ENCODE results near the gene MARCHF10.

MARCHF10 gene

DNA sequence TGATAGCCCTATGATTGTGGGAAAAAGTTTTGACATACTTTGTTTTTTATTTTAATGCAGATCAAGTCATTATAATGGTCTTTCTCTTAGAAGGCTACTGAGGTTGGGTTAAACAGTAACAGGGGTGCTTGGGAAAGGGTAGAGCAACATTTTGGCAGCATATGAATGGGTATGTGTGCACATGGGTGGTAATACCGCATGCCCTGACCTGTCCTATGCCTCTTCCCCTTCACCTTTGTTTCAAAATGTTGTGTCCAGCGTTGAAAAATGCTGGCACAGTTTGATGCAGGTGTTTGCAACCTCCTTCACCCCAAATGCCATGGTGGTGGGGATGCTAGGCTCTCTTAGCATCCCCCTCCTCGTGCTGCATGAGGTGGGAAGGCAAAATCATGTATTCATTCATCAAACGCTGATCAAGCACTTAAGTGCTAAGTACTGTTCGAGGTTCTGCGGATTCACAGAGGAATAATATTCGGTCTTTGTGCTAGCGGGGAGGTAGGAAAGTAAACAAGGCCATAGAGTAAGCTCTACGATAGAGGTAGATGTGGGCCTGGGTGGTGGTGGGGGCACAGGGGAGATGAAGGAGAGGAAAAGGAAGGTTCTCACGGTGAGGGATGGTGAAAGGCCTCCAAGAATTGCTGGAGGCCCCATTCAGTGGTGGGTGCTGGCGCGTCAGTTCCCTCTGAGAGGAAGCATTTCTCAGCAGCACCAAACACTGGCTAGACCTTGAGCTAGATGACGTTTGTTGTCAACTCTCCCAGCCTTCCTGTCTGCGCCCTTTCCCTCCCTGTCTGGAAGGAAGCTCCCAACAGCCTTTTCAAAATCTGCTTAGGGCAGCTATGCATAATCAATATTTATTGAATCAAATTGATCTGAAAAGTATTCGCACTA, 13.3 kb upstream of the MARCHF10 start:
- no peak for FAIRE-seq

DNA sequence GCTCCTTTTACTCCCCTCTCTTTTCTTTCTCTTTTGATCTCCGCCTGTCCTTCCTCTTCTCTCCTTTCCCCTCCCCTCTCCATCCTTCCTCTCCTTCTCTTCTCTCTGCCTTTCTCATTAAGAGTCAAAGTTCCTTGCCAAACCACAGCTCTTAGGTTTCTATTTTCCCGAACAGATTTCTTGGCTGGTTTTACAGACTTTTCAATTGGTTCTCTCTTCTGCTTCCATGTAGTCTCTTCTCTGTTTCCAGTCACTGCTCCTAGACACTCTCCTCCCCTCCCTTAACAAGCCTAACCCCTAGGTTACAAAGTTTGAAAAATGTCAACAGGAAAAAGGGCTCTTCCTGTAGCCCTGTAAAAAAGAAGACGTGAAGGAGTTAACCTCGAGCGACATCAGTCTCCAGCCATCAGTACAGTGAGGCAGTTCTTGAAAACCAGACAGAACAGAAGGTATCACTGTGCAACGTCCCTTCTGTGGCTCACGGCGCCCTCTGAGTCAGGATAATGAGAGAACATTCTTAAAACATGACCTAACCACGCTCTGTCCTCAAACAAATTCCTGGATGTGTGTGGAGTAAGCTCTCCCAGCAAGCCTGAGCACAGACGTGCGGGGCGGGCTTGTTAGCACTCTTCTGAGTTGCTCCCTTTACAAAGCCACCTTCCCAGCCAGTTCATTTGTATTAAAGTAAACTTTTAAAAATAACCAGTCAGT, 11.6 kb upstream of the MARCHF10 start:
- no peak for FAIRE-seq

DNA sequence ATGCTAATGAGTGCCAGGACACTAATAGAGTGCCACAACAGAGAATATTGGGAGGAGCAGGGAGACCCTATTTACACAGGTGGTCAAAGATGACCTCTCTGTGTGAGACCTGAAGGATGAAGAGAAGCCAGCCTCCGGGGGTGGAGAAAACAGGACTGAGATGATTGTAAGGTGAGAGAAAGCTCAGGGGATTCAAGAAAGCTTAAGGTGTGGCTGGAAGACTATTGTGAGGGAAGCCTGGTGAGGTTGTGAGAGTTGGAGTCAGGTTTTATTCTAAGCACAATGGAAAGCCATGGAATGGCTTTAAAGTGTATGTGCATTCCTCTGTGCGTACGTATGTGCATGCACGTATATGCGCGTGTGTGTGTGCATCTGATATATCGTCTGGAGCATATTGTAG, 10.4 kb upstream of the MARCHF10 start:
- FAIRE-seq: no peak

DNA sequence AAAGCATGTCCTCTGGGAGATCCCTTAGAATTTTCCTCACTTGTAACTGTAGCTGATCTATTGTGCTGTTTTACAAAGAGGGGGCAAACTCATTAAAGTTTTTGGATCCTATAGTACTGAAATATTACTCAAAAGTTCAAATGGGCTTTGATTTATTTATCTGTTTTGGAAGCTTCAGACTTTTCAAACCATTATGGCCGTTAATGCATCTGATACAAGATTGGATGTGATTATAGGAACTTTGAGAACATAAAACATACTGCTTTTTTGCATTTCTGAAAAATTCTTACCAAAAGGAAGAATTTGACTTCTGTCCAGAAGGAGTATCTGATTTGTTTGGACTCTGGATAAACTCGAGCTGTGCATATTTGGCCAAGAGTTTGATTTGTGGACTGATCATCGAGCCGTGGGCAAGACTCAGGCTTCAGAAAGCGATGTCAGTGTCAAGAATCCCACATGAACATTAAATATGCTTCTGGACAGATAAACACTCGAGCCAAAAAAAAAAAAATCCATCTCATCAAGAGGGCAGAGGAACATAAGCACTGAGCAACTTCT, 8.2 kb upstream of the MARCHF10 start:
- FAIRE-seq: no peak

DNA sequence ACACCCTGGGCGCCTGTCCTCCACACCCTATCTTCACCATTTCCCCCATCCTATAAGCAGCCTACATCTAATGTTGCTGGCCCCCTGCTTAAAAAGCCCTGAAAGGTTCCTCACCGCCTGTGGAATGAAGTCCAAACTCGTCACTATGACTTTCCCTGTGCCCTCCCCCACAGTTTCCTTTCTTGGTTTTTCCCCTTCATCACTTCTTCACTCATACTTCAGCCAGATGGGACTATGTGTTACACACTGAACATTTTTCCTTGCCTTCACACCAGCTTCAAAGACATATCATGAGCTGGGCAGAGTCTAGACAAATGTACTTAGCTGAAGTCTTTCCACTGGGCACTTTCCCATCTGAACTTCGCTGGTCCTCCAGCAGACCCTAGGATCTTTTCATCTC, 1.5 kb upstream of the MARCHF10 start:
- no peak for FAIRE-seq

DNA sequence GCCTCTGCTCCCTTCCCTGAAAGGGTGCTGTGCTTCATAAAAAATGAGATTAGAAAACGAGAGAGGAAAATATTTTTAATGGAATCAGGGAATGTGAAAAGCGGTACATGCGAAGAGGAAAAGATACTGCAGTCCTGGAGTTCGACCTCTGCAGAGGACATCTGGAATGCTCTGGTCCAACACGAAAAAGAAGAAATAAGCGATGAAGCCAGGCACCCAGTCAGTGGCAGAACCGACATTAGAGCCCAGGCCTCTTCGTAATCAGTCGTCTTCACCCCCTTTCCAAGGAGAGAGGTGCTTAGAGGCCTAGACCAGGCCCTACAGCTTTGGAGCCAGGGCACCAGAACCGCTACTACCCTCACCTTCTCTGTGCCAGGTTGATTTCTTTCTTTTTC, 459 bp upstream of the MARCHF10 start:
- no peak for FAIRE-seq

DNA sequence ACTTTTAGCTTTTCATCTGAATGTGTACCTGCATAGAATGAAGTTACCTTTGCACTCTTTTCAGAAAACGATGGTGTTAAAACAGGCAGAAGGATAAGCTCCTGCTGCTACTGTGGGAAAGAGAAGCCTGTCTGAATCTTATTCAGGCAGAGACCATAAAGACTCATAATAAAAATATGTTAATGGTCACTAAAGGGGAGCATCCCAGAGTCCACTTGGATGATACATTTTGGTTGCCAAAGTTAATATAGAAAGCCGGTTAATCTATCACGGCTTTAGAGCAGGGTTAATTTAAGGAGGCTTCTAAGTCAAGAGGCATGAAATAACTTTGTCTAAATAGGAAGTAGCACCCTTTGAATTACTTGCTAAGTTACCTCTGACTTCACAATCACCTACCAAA, 2.9 kb downstream of the MARCHF10 start:
- no peak for FAIRE-seq

DNA sequence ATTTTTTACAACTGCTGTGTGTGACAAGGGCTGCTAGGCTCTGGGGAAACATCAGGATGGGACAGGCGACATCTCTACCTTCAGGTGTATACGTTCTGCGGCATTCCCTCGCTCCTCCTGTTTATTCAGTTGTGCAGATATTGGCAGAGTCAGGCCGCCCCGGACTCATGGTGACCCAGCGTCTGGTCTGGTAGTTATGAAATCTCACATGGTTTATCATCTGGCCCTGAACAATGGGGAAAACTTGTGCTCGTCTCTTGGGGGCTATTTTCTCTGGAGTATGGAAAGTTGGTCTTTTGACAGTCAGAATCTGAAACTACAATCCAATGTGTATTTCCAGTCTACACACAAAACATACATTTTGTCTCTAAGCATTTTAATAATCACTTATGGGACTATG, 3.3 kb downstream of the MARCHF10 start:
- no peak for FAIRE-seq

DNA sequence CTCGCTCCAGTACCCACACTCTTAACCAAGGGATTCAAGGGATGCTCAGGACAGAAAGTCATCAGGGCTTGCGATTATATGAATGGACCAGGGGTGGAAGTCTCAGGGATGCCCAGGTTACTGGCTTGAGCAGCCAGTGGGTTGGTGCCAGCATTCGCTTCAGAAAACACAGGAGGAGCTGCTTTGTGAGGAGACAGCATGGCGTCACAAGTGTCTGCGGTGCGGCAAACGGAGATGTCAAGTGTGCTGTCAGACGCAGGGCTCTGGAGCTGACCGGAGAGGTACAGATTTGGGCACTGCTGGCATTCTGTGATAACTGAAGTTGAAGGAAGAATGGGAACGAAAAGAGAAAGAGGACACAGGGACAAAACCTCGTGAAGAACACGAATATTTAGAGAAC, 4.1 kb downstream of the MARCHF10 start:
- no peak for FAIRE-seq

DNA sequence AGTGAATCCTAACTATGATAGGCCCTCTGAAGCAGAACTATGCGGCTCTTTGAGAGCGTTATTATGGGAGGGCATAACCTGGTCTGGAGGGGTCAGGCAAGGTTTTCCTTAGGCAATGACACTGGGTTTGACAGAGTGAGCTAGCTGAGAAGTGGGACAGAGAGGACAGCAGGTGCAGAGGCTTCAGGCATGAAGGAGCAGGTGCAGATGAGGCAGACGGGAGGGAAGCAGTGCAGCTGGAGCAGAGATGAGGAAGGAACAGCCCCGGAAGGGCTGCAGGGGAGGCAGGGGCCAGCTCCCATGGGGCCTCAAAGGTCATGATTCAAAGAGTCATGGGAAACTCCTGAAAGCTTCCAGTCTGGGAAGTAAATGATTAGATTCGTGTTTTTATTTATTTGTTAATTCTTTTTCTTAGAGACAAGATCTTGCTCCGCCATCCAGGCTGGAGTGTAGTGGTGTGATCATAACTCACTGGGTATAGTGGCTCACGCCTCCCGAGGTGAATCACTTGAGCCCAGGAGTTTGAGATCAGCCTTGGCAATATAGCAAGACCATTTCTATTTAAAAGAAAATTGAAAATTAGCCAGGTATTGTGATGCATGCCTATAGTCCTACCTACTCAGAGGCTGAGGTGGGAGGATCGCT, 5.4 kb downstream of the MARCHF10 start:
- no peak for FAIRE-seq

DNA sequence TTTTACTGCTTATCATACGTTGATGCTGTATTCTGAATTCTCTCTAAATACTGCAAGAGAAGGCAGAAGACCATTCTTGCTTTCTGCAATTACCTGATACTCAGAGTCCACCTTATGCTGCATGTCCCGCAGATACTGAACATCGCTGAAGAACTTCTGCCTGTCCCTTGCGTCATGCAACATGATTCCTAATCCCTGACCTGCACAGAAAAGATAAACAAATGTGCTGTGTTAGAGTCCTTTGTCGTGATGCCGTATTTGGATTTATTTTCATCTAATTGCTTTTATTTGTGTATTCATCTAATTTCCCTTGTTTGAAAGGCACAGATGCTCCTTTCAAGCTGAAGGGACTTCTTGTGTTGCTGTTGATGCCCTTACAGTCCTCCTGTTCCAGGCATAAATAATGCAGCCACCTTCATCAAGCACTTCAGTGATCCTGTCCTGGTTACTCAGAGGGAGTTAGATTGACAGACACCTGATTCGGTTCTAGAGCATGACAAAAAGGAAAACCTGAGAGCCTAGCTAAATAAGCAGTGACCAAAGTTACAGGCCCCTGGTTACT, 6.5 kb downstream of the MARCHF10 start:
- FAIRE-seq: no peak

DNA sequence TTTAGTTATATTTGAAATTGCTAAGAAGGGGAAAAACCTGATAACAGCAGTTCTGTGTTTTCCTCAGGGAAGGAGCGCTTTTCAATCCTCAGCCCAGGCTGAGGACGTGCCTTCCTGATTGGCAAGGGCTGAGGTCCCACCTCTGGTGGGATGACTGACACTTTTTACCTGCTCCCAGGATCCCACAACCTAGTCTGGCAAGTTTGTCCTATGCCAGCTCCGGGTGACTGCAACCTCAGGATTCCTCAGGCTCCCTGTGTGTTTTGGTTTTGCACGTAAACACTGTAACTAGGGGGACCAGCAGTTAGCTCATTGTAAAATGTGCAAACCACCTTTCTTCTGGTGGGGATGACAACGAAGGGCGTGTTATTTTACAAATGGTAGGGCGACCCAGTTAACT, 7.5 kb downstream of the MARCHF10 start:
- no peak for FAIRE-seq

DNA sequence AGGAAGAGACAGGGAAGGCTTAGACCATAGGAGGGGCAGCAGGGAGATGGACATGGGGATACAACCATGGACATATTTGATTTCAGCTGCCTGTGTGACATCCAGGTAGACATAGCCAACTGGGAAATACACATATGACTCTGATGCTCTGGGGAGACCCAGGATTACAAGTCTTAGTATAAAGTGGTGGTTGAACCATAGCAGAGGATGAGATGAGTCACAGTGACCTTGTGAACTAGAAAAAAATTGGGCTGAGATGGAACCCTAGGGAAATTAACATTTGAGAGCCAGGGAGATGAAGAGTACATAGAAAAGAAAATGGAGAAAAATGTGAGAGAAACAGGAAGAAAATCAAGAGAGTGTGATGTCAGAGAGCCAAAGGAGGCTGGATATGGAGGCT, 10.2 kb downstream of the MARCHF10 start:
- FAIRE-seq: no peak

DNA sequence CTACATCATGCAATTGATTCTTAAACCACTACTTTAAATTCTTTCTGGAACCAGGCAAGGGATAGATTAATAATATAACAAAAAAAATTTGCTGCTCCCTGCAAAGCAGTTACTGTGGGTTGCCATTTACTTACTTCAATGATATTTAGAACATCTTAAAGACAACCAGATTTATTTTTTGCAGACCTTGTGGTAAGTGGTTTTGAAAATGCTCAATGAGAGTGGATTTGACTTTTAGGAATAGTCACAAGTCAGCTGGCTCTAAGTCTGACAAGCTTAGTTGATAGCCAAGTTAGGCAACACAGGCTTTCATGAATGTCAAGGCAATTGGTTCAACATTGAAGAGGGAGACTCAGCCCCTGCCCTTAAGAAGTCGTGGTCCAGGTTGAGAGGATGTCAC, 11.8 kb downstream of the MARCHF10 start:
- no peak for FAIRE-seq

DNA sequence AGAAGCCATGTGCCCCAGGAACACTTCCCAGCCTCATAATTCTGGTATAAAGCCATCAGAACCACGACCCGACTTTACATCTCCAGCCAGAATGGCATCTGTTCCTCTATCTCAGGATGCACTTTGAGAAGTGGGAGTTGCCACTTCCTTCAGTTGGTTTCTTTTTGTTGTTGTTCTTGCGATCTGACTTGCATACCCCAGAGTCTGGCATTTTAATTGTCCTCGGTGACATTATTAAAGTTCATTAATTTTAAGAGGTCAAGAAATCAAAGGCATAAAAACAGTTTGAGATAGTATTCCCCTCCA, 13.5 kb downstream of the MARCHF10 start:
- FAIRE-seq: no peak

DNA sequence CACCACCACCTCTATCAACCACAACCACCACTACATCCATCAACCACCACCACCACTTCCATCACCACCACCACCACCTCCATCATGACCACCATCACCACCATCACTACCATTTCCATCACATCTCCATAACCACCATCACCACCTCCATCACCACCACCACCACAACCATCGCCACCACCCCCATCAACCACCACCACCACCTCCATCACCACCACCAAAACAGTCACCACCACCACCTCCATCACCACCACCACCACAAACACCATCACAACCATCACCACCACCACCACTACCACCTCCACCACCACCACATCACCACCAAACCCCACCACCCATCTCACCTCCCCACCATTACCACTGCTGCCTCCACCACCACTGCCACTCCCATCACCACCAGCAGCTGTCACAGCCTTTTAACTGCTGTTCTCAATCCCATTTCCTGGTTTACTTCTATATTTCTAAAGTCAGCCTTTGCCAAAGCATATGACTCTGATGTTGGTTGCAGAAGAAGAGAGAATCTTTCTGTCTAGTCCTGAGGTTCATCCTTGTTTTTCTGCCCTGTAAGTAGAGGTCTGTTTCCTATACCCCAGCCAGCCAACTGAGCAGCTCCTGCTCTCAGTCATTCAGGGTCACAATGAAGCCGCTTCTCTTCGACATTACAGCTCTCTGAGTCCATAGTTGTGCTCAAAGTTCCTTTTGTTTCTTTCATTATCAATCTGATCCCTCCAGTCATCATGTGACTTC, 14.0 kb downstream of the MARCHF10 start:
- no peak for FAIRE-seq

DNA sequence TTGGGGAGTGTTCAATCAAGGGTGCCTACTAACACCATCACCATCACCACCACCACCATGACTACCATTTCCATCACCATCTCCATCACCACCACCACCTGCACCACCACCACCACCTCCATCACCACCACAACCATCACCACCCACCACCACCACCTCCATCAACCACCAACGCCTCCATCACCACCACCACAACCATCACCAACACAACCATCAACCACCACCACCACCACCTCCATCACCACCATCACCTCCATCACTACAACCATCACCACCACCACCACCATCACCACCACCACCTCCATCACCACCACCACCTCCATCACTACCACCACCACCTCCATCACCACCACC, 15.7 kb downstream of the MARCHF10 start:
- FAIRE-seq: no peak

DNA sequence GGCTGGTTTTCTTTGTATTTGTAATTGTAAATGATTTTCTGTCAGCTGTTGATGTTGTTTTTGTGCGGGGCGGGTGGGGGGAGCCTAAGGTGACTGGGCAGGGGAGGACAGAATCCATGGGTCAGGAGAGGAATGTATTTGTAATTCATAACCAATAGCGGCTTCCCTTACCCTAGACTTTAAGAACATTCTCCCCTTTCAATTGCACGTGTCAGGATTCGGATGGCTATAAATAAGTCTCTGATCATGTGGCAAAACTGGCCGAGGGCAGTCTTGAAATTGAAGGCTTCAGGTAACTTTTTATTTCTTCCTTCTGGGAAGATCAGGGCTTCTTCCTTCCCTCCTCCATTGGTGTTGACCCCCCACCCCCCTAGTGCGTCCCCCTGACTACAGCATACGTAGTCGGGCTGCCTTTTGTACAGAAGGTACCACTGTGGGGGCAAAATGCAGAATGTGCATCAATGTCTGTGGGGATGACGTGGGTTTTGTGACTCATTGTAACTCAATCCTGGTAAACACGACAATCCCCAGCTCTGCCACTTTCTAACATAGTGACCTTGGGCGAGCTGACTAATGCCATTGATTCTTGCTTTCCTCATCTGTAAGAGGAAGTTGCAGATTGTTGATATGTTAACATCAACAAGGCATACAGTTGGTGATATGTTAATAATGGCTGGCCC, 16.2 kb downstream of the MARCHF10 start:
- FAIRE-seq: no peak

DNA sequence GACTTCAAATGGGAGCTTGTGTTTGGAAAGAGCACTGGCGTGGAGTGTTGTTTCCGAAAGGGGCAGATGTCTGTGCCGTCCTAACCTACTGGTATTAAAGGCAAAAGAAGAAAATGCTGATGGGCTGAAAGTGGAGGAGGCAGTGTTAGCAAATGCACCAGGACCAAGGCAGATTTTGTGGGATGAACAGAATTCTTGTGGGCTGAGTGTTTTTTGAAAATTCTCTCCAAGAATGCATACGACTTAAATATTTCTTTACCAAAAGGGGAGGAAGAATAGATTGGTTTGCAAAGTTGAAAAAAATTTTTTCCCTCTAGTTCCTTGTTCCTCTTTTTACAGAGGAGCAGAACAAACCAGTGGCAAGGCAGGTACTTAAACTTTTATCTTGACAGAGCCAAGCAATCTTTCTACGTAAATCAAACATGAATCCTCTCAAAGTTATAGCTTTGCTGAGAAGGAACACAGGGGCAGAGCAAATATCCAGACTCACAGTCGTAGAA, 16.8 kb downstream of the MARCHF10 start:
- no peak for FAIRE-seq

DNA sequence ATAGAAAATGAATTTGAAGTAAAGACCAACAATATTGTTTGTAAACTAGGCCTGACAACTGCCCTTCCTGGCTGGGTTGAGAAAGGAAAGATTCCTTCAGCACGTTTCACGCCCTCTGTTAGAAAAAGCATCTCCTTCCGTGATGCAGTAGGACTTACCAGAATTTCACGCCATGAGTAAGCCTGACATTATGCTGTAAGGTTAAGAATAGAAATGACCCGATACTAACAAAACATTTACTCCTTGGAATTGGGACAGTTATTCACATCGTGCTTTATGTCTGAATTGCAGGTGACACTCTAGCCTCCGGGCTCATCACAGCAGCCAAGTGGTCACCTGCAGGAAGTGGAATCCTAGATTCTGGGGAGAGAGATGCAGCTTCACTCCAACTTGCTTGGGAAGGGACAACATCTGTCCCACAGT, 17.5 kb downstream of the MARCHF10 start:
- no peak for FAIRE-seq

DNA sequence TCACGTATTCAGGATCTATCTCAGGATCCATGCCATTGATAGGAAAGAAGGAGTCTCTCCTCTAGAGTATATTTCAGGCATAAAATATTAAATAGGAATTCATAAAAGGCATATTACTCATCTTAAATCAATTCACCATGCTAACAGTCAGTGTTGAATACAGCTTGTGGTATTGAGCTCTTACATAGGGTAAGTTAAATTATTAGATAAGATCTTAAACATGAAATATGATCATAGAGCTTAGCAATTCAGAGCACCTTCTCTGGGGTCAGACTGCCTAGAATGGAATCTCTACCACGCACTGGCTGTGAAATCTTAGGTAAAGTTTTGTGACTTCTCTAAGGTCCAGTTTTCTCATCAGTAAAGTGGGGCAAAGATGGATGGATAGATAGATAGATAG, 20.7 kb downstream of the MARCHF10 start:
- FAIRE-seq: no peak

DNA sequence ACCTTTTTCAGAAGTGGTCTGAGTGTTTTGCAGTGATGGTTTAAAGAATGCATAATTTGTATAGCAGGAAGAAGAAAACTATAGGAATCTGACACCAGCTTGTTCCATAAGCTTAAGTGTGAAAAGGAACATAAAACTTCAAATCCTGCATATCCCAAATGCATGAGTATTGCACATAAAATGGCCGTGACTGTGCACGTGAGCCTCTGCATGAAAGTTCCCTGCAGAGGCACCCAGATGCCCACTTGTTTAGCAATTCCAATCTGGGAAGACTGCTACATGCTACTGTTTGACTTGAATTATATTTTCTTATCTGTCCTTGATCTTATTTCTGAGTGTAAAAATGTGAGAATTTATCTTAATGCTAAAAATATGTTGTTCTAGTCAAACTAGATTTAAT, 21.5 kb downstream of the MARCHF10 start:
- FAIRE-seq: no peak
